Stomach smooth muscle (tissue), 2 donors: Measurements from ENCODE around the gene IRAK2.
A peak's percentile ranks its signal among the peaks of the same experiment; 100 is the strongest.
"Not testable (repeated sequence)": the region's sequence is repeated elsewhere in the genome, so short reads cannot be mapped to it uniquely, and the experiment has no call there.

ENCODE experiments used
- H3K27ac ChIP-seq: one replicate; pipeline ENCODE4 v1.7.0; 2013; ENCODE audit warnings: mild to moderate bottlenecking, low read length, inconsistent platforms
- H3K27me3 ChIP-seq, 2 donors: one replicate each; pipeline ENCODE4 v1.7.0; 2013; ENCODE audit warnings: low read length in 2 of 2; ENCODE audit not compliant: insufficient read depth in 2 of 2, control insufficient read depth in 1 of 2
- H3K36me3 ChIP-seq, 2 donors: one replicate each; pipeline ENCODE4 v1.7.0; 2013; ENCODE audit warnings: low read length in 2 of 2; ENCODE audit not compliant: control insufficient read depth in 2 of 2, insufficient read depth in 2 of 2
- H3K4me1 ChIP-seq: one replicate; pipeline ENCODE4 v1.7.0; 2013; ENCODE audit warnings: low read length; ENCODE audit not compliant: control insufficient read depth, insufficient read depth
- H3K4me3 ChIP-seq, 2 donors: one replicate each; pipeline ENCODE4 v1.7.0; 2013; ENCODE audit warnings: low read length in 2 of 2
- H3K9ac ChIP-seq, 2 donors: one replicate each; pipeline ENCODE4 v1.7.0; 2013; ENCODE audit warnings: low read length in 2 of 2, mild to moderate bottlenecking in 1 of 2
- H3K9me3 ChIP-seq, 2 donors: one replicate each; pipeline ENCODE4 v1.7.0; 2013; ENCODE audit warnings: low read length in 2 of 2; ENCODE audit not compliant: control insufficient read depth in 2 of 2
- donor health status: healthy.
- donor health status: Pancreatic carcinoma.

IRAK2 gene

GRCh38 chr3:10260211-10260701 lies 95.5 kb downstream of the IRAK2 start:
- no peak overlapping the region for H3K27ac ChIP-seq
- H3K9ac ChIP-seq: no peak overlapping the region
- H3K36me3 ChIP-seq: peaks cover 14 to 20% of the 10 kb centered on the region in 2 donors
- H3K27me3 ChIP-seq: no peaks in the 10 kb centered on the region
- H3K4me1 ChIP-seq: peaks cover 3% of the 10 kb centered on the region
- H3K9me3 ChIP-seq: no peaks in the 10 kb centered on the region
- no peak overlapping the region for H3K4me3 ChIP-seq

- no peak overlapping the region for H3K27ac ChIP-seq
- no peaks in the 10 kb centered on the region for H3K27me3 ChIP-seq
- H3K9me3 ChIP-seq: no peaks in the 10 kb centered on the region
- no peak overlapping the region for H3K9ac ChIP-seq
- H3K36me3 ChIP-seq: peaks cover 16 to 22% of the 10 kb centered on the region in 2 donors
- no peak overlapping the region for H3K4me3 ChIP-seq
- peaks cover 3% of the 10 kb centered on the region for H3K4me1 ChIP-seq
Observed at GRCh38 chr3:10262027-10262426, 97.3 kb downstream of the IRAK2 start.

GRCh38 chr3:10263646-10264363 lies 99.1 kb downstream of the IRAK2 start:
- Histone ChIP-seq H3K9ac (peak overlapping the region; percentile 55), H3K27ac (peak overlapping the region; percentile 53), H3K4me1 (peaks cover 3% of the 10 kb centered on the region), H3K9me3 (no peaks in the 10 kb centered on the region), H3K27me3 (no peaks in the 10 kb centered on the region), H3K36me3 (peaks cover 16 to 22% of the 10 kb centered on the region in 2 donors), H3K4me3 (peak overlapping the region in 1 of 2 donors; percentile 10)

GRCh38 chr3:10265833-10266232 lies 101.1 kb downstream of the IRAK2 start:
- peaks cover 4% of the 10 kb centered on the region for H3K4me1 ChIP-seq
- no peaks in the 10 kb centered on the region for H3K27me3 ChIP-seq
- H3K9me3 ChIP-seq: no peaks in the 10 kb centered on the region
- H3K36me3 ChIP-seq: peaks cover 22 to 24% of the 10 kb centered on the region in 2 donors
- H3K27ac ChIP-seq: no peak overlapping the region
- H3K4me3 ChIP-seq: no peak overlapping the region
- H3K9ac ChIP-seq: no peak overlapping the region

GRCh38 chr3:10266936-10267335 lies 102.2 kb downstream of the IRAK2 start:
- not testable (repeated sequence) for H3K27ac ChIP-seq, H3K9me3 ChIP-seq, H3K4me1 ChIP-seq, H3K27me3 ChIP-seq, H3K4me3 ChIP-seq, H3K9ac ChIP-seq
- H3K36me3 ChIP-seq: peaks cover 21 to 23% of the 10 kb centered on the region in 2 donors

- H3K36me3 ChIP-seq: peaks cover 20 to 21% of the 10 kb centered on the region in 2 donors
Observed at GRCh38 chr3:10268116-10268515, 103.4 kb downstream of the IRAK2 start.

GRCh38 chr3:10268930-10269329 lies 104.2 kb downstream of the IRAK2 start:
- H3K4me3 ChIP-seq: no peak overlapping the region
- no peaks in the 10 kb centered on the region for H3K27me3 ChIP-seq
- no peak overlapping the region for H3K27ac ChIP-seq
- peaks cover 20 to 21% of the 10 kb centered on the region in 2 donors for H3K36me3 ChIP-seq
- no peak overlapping the region for H3K9ac ChIP-seq
- no peaks in the 10 kb centered on the region for H3K9me3 ChIP-seq
- peaks cover 10% of the 10 kb centered on the region for H3K4me1 ChIP-seq

More at GRCh38 chr3:10268116-10268515, 103.4 kb downstream of the IRAK2 start:
- H3K27me3 ChIP-seq: no peaks in the 10 kb centered on the region
- peaks cover 7% of the 10 kb centered on the region for H3K4me1 ChIP-seq
- H3K9ac ChIP-seq: no peak overlapping the region
- H3K4me3 ChIP-seq: no peak overlapping the region
- no peak overlapping the region for H3K27ac ChIP-seq
- no peaks in the 10 kb centered on the region for H3K9me3 ChIP-seq

- H3K27ac ChIP-seq: no peak overlapping the region
- H3K36me3 ChIP-seq: peaks cover 20 to 21% of the 10 kb centered on the region in 2 donors
- H3K9me3 ChIP-seq: no peaks in the 10 kb centered on the region
- H3K4me3 ChIP-seq: no peak overlapping the region
- no peaks in the 10 kb centered on the region for H3K27me3 ChIP-seq
- no peak overlapping the region for H3K9ac ChIP-seq
- H3K4me1 ChIP-seq: peaks cover 14% of the 10 kb centered on the region
Observed at GRCh38 chr3:10269443-10269842, 104.7 kb downstream of the IRAK2 start.

- H3K9me3 ChIP-seq: not testable (repeated sequence)
Observed at GRCh38 chr3:10272476-10272875, 107.8 kb downstream of the IRAK2 start.

GRCh38 chr3:10272977-10273376 lies 108.3 kb downstream of the IRAK2 start:
- Histone ChIP-seq H3K4me1 (peaks cover 14% of the 10 kb centered on the region), H3K9ac (no peak overlapping the region), H3K36me3 (peaks cover 22 to 32% of the 10 kb centered on the region in 2 donors), H3K27me3 (no peaks in the 10 kb centered on the region), H3K9me3 (no peaks in the 10 kb centered on the region), H3K4me3 (no peak overlapping the region), H3K27ac (no peak overlapping the region)

More at GRCh38 chr3:10272476-10272875, 107.8 kb downstream of the IRAK2 start:
- H3K27ac ChIP-seq, H3K9ac ChIP-seq, H3K27me3 ChIP-seq, H3K4me3 ChIP-seq: not testable (repeated sequence)
- peaks cover 18 to 30% of the 10 kb centered on the region in 2 donors for H3K36me3 ChIP-seq
- peaks cover 14% of the 10 kb centered on the region for H3K4me1 ChIP-seq

GRCh38 chr3:10273702-10274305 lies 109.1 kb downstream of the IRAK2 start:
- Histone ChIP-seq H3K27ac (no peak overlapping the region), H3K27me3 (no peaks in the 10 kb centered on the region), H3K4me3 (no peak overlapping the region), H3K9ac (no peak overlapping the region), H3K36me3 (peaks cover 31 to 39% of the 10 kb centered on the region in 2 donors), H3K9me3 (no peaks in the 10 kb centered on the region), H3K4me1 (peaks cover 14% of the 10 kb centered on the region)
